HG03521 (cell line): ENCODE measurements around the gene AGPAT4.

Experiments
- ATAC-seq: cut with Tn5 transposase; IDR thresholded peaks from one replicate; pipeline ENCODE4 v1.9.1; 2021; ENCODE audit warnings: mild to moderate bottlenecking, moderate library complexity; ENCODE audit not compliant: unreplicated experiment

The AGPAT4 gene

DNA sequence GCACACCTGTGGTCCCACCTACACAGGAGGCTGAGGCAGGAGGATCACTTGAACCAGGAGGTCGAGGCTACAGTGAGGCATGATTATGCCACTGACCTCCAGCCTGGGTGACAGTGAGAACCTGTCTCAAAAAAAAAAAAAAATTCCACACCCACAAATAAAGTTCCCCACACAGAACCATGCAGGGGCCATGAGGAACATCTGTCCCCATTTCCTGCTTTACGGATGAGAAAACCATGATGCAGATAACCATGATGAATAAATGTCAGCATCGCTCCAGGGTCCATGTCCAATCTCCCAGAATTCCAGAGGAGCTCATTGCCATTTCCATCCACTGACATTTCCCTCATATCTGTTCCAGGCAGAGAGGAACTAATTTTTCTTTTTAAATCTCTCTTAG is 16.9 kb upstream of the AGPAT4 start:
- ATAC-seq, result no peak

- no peak for ATAC-seq
Measured at GRCh38 chr6:161284653-161285052, 10.8 kb upstream of the AGPAT4 start.

GRCh38 chr6:161281092-161281491 is 7.2 kb upstream of the AGPAT4 start:
- no peak for ATAC-seq

- ATAC-seq, result no peak
Measured at GRCh38 chr6:161279677-161280415, 6.0 kb upstream of the AGPAT4 start.

DNA sequence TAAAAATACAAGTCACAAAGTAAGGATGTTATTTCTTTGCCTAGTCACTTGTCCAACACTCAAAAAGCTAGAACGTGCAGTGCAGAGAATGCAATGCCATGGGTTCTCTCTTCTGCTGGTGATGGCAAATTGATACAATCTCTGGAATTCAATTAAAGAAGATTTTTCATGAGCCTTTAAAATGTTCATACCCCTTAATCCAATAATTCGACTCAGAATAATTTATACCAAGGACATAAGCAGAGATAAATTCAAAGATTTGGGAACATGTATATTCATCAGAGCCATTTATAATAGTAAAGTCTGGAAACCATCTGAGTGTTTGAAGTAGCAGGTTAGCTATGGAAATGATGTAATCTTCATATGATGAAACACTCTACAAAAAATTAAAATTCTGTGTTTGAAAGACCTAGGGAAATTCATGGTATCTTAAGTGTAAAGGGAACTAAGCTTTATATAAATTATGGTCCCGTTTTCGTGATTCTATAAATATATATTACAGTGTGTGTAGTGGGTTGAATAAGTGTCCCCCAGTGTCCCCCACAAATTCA is 2.8 kb upstream of the AGPAT4 start:
- ATAC-seq, result no peak

- no peak for ATAC-seq
Measured at GRCh38 chr6:161274898-161275297, 1.0 kb upstream of the AGPAT4 start.

DNA sequence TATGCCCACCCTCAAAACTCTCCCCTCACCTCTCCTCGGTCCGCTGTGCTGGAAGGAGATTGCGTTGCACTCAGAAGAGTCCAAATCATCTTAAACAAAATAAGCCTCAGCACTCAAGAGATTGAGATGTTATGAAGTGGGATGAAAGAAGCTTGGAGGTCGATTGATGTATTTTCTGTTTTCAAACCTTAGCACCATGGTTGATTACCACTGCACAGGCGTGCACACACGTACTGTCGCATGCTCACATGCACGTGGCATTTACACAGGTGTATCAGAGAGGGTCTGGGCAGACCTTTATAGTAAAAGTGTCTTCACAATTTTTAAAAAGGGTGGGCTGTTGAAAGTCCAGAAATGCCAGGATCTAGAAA is 612 bp upstream of the AGPAT4 start:
- no peak for ATAC-seq

GRCh38 chr6:161273274-161273751 is 548 bp downstream of the AGPAT4 start:
- peak; percentile 26 for ATAC-seq

DNA sequence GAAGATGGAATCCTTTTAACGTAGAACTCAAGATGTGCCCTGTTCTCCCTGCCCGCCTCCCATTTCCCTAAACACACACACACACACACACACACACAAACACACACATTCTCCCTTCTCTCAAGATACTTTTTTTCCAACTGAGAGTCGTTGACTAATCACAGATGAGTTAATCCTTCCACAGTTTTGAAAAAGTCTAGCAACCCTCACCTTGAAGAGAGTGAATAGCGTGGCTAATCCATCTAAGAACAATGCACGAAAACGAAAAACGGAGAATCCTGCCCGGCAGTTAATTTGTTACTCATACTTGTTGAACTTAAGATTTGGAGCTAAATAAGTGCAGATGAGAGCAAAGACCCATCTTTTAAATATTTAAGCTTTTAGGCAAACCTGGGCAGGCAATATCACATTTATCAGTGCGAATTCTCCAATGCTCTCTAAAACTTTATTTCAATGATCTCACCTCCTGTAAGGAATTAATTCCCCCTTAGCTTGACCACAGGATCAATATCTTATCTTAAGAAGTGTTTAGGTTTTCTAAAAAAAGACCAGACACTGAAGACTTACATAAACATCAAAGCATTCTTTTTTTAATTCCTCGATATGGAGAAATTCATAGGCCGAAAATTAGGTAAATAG is 1.1 kb downstream of the AGPAT4 start:
- no peak for ATAC-seq

DNA sequence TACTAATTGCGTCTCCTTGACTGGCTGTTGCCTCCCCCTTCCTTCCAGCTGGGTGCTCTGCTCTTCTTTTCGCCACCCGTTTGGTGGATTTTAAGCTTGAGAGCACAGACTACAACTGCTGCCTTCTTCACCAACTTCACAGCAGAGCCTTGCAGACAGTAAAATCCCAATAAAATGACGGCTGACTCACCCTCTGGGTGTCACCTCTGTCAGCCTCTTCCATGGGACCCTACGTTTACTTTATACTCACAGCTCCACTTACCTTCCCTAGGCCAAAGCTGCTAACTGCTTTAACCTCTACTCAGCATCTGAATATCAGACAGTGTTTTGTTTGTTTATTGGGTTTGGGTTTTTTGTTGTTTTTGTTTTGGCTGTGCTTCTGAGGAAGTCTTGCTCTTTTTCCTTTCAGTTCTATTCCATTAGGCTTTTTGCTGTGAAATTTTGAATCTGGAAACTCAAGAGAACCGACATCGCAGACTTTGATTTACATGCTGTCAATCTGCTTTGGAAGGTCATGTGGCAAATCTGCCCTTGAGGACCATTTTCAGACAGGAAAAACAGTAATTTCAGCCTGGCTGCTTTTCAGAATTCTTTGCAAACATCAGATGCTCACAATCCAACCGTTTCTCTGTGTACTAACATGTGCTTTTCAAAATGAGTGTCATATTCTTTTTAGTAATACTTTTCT is 2.4 kb downstream of the AGPAT4 start:
- no peak for ATAC-seq

GRCh38 chr6:161270116-161270515 is 3.7 kb downstream of the AGPAT4 start:
- no peak for ATAC-seq

DNA sequence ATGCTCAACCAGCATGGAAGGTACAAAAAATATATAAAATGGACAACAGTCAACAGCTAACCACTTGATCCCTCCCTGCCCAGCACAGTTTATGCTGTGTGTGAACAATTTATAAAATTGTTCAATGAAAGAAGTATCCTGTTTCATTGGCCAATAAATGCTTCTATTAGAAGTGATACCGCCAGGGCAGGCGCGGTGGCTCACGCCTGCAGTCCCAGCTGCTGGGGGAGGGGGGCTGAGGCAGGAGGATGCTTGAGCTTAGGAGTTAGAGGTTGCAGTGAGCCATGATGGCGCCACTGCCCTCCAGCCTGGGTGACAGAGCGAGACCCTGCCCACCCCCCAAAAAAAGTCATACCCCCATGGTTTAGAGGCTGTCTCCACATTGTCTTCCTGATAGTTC is 4.6 kb downstream of the AGPAT4 start:
- ATAC-seq, result no peak

- ATAC-seq, result no peak
Measured at GRCh38 chr6:161268531-161269210, 5.2 kb downstream of the AGPAT4 start.

DNA sequence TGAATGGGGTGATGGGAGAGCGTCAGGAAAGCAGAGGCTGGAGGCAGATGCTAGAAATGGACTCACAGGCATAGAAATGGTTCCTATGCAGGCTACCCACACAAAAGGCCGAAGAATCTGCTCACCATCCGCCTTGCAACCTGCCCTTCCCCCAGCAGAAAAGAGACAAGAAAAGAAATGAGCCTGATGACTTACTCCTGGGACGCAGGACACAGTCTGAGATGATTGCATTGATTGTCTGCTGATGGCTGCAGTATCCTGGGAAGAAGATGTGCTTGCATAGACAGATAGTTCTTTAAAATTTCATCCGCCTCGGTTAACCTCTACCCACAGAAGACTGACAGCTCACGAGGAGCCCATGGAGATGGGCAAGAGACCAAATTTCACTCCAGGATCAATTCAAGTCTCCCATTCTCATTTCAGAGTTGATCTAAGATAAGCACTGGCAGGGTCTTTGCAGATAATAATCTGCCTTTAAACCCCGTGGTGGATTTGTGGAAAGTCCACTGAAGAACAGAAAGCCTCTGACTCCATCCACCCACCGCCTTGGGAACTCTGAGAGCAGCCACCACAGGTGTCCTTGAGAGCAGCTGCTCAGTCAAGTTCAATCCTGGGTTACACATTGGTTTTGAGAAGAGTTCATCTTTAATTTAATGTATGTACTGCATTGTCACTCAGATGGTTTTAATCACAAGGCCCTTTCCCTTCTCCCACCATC is 7.2 kb downstream of the AGPAT4 start:
- no peak for ATAC-seq

- ATAC-seq, result no peak
Measured at GRCh38 chr6:161265975-161266374, 7.9 kb downstream of the AGPAT4 start.

- no peak for ATAC-seq
Measured at GRCh38 chr6:161265554-161265953, 8.3 kb downstream of the AGPAT4 start.

- ATAC-seq, result no peak
Measured at GRCh38 chr6:161264181-161264580, 9.7 kb downstream of the AGPAT4 start.

DNA sequence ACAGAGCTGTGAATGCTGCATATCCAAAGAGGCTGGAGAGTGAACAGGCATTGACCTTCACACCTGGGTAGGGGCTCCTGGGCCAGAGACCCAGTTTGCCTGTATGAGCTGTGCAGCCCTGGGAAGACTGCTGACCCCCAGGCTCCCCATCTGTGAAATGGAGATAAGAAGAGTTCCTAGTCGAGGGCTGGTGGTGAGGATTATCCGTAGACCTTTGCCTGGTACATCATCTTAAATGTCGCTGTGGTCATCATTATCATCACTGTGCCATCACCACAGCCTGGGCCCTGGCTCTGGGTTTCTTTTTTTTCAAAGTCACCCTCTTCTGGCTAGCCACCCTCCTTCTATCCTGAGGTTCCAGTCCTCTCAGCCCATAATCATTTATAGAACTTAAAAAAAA is 12.0 kb downstream of the AGPAT4 start:
- no peak for ATAC-seq

- ATAC-seq, result no peak
Measured at GRCh38 chr6:161261325-161261724, 12.5 kb downstream of the AGPAT4 start.

DNA sequence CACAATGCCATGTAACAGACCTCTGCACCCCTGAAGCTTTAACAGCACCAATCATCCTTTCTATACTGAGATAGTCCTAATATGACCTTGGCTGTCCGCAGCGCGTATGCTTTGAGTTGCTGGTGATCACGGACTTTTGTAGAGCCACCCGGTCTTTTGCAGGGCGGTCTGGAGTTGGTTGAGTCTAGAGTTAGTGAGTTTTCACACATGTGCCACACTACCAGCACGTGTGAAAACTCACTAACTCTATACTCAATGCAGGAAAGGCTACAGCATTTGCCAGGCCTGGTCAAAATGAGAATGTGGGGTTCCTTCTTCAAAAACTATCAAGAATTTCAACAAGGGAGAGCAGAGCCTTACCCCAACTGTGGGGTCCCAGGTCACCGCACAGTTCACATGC is 14.6 kb downstream of the AGPAT4 start:
- no peak for ATAC-seq
